K562 (cell line): ENCODE measurements around the gene IGSF3. TPM values are rescaled to one million over a fixed set of nuclear protein-coding genes. Genes with fewer than 3 reads are reported as not detected.

ENCODE experiments used
- ATAC-seq: fragments of 200-7000 bp; cut with Tn5 transposase; 3 replicates; pipeline ENCODE4 v1.9.1; 2020; ENCODE audit warnings: moderate library complexity
- BruUV-seq: library from RNA; stranded (reverse); fragments of 400-500 nt; replicated peaks from 2 replicates; lab custom pipeline; 2021; lab: Mats Ljungman, UMichigan
- CTCF ChIA-PET: fragments of 300-600 bp; formaldehyde crosslinking; extraction: SDS; loops from one replicate; lab custom pipeline; 2021; ENCODE audit warnings: low intra/inter-chr PET ratio; lab: Yijun Ruan, JAX
- POLR2A ChIA-PET: fragments of 300-600, 350-650 bp; sonication (Branson Sonifier 250); formaldehyde crosslinking; extraction: SDS; loops from one replicate; lab custom pipeline; 2021; ENCODE audit warnings: antibody characterized with exemption, inconsistent platforms; lab: Yijun Ruan, JAX
- DNase-seq, 4 experiments: peaks; one replicate each; pipeline versions ENCODE4 v3.0.0 to v3.0.0-alpha.2; 2011 to 2018; ENCODE audit warnings: low spot score in 3 of 4, mixed read lengths in 3 of 4; ENCODE audit errors: extremely low read depth in 1 of 4
- FAIRE-seq: peaks from 2 replicates; lab custom pipeline; 2011; peaks lifted over from hg19 to GRCh38; lab: Jason Lieb, UNC
- H2AFZ ChIP-seq: 2 replicates; pipeline ENCODE4 v1.6.0; 2011; ENCODE audit warnings: low read depth, low read length, control low read depth, inconsistent platforms
- H3K27ac ChIP-seq: fragments of 200-600 bp; 3 replicates; pipeline ENCODE4 v1.8.0; 2011; ENCODE audit warnings: low read depth, mild to moderate bottlenecking, control low read depth, inconsistent platforms, low read length, moderate library complexity, mixed read lengths; ENCODE audit errors: extremely low read depth
- H3K27me3 ChIP-seq, 2 experiments: fragments of 300-600 bp in 1 of 2; 2 replicates in 1 of 2; 3 replicates in 1 of 2; pipeline versions ENCODE4 v1.6.0 to v1.8.0; 2011; ENCODE audit warnings: inconsistent platforms in 2 of 2, low read length in 2 of 2, mild to moderate bottlenecking in 1 of 2, mixed read lengths in 1 of 2, moderate library complexity in 1 of 2; ENCODE audit not compliant: control insufficient read depth in 2 of 2, insufficient read depth in 2 of 2
- H3K36me3 ChIP-seq: fragments of 300-600 bp; 3 replicates; pipeline ENCODE4 v1.8.0; 2011; ENCODE audit warnings: mild to moderate bottlenecking, low read length, inconsistent platforms; ENCODE audit not compliant: control insufficient read depth, insufficient read depth
- H3K4me1 ChIP-seq, 2 experiments: fragments of 200-600 bp in 1 of 2; replicated peaks in 1 of 2; 2 replicates in 1 of 2; 3 replicates in 1 of 2; pipeline versions ENCODE4 v1.5.1 to v1.8.0; 2011; ENCODE audit warnings: inconsistent platforms in 2 of 2, low read length in 2 of 2, mild to moderate bottlenecking in 1 of 2, mixed read lengths in 1 of 2, moderate library complexity in 1 of 2; ENCODE audit not compliant: control insufficient read depth in 2 of 2, insufficient read depth in 2 of 2
- H3K4me2 ChIP-seq: 2 replicates; pipeline ENCODE4 v1.6.1; 2011; ENCODE audit warnings: low read length, control low read depth, inconsistent platforms, mixed read lengths; ENCODE audit not compliant: insufficient read depth
- H3K4me3 ChIP-seq: fragments of 200-600 bp; sonication (generic), shearing (Covaris generic); 2 replicates; pipeline ENCODE4 v1.5.1; 2016; ENCODE audit warnings: control low read depth, inconsistent platforms
- H3K79me2 ChIP-seq: fragments of 200-600 bp; 3 replicates; pipeline ENCODE4 v1.8.0; 2011; ENCODE audit warnings: low read length, inconsistent platforms; ENCODE audit not compliant: control insufficient read depth, insufficient read depth
- H3K9ac ChIP-seq, 2 experiments: 2 replicates each; pipeline versions ENCODE4 v1.6.0 to v1.6.1; 2011; ENCODE audit warnings: low read depth in 2 of 2, low read length in 2 of 2, control low read depth in 1 of 2, inconsistent platforms in 1 of 2, mild to moderate bottlenecking in 1 of 2, mixed read lengths in 1 of 2; ENCODE audit not compliant: insufficient read depth in 1 of 2
- H3K9me1 ChIP-seq: one replicate; pipeline ENCODE4 v1.6.0; 2011; ENCODE audit warnings: inconsistent platforms, mild to moderate bottlenecking, low read length, moderate library complexity; ENCODE audit not compliant: control insufficient read depth, insufficient read depth
- H3K9me3 ChIP-seq: replicated peaks from 2 replicates; pipeline ENCODE4 v1.5.1; 2011; ENCODE audit warnings: low read depth, low read length, inconsistent platforms; ENCODE audit not compliant: control insufficient read depth, insufficient read depth
- H4K20me1 ChIP-seq: replicated peaks from 2 replicates; pipeline ENCODE4 v1.6.1; 2011; ENCODE audit warnings: low read length, inconsistent platforms, mixed read lengths; ENCODE audit not compliant: control insufficient read depth, insufficient read depth
- BCOR ChIP-seq: fragments of 450-650 bp; IDR thresholded peaks from 2 replicates; pipeline ENCODE4 v1.6.1; 2016
- KDM1A ChIP-seq, 2 experiments: fragments of 450-650 bp; IDR thresholded peaks; 2 replicates each; pipeline ENCODE4 v1.6.1; 2016; ENCODE audit warnings: mild to moderate bottlenecking in 2 of 2
- POU5F1 ChIP-seq: fragments of 150-350 bp; IDR thresholded peaks from 2 replicates; pipeline ENCODE4 v1.6.1; 2014; ENCODE audit warnings: borderline replicate concordance, low read length, low read depth, mild to moderate bottlenecking; ENCODE audit not compliant: partially characterized antibody
- RBM25 ChIP-seq: fragments of 200-400 bp; formaldehyde crosslinking; IDR thresholded peaks from 2 replicates; pipeline ENCODE4 v1.6.1; 2018; ENCODE audit warnings: low read length, low read depth, moderate library complexity; ENCODE audit not compliant: severe bottlenecking
- SMARCA5 ChIP-seq: fragments of 450-650 bp; IDR thresholded peaks from 2 replicates; pipeline ENCODE4 v1.6.1; 2016
- ZFP36 ChIP-seq: fragments of 150-350 bp; IDR thresholded peaks from 2 replicates; pipeline ENCODE4 v1.6.1; 2018; ENCODE audit warnings: low read length, low read depth; ENCODE audit not compliant: partially characterized antibody
- ZNF12 ChIP-seq: sonication (generic); formaldehyde crosslinking; IDR thresholded peaks from 2 replicates; pipeline ENCODE4 v1.4.0; 2020; ENCODE audit warnings: mild to moderate bottlenecking, missing genetic modification reagents
- ZNF436 ChIP-seq: fragments of 250-450, 450-650 bp; sonication (Bioruptor Pico); formaldehyde crosslinking; IDR thresholded peaks from 2 replicates; pipeline ENCODE4 v1.7.0; 2020; ENCODE audit warnings: mild to moderate bottlenecking
- WGBS: fragments of 100-300 bp; shearing (Covaris generic); methylation state at CpG from one replicate; pipeline ENCODE4 v1.1.6; 2016; ENCODE audit warnings: low coverage, mixed read lengths; ENCODE audit not compliant: insufficient coverage; ENCODE audit errors: missing lambda C conversion rate; 5-methylcytosine and 5-hydroxymethylcytosine counted together
- in situ Hi-C: fragments of 300-500 bp; cut with MboI; formaldehyde crosslinking; loops from 4 replicates; pipeline ENCODE4 v1.15.0; 2018; ENCODE audit warnings: inconsistent platforms, mixed read lengths
- intact Hi-C: fragments of 100-400 bp; cut with micrococcal nuclease; formaldehyde crosslinking; loops from 2 replicates; pipeline ENCODE4 v1.14.2; 2022
- polyA plus RNA-seq, 8 experiments: library from polyadenylated mRNA; depleted of rRNA in 4 of 8; stranded (reverse) in 5 of 8; unstranded in 3 of 8; fragments of >200 nt; fragmentation: Nextera tagmentation in 2 of 8; fragmentation: Illumina TruSeq in 1 of 8; extraction: Ambion mirVana in 2 of 8; extraction: Trizol in 1 of 8; gene quantifications; 2 replicates each; pipeline versions ENCODE4 v1.2.1 to v1.2.3, GENCODE V29; 2011 to 2014; ENCODE audit warnings: inconsistent platforms in 1 of 8, missing spikeins in 1 of 8
- total RNA-seq, 7 experiments: library from RNA; depleted of rRNA in 6 of 7; stranded (reverse); fragments of >200 nt in 6 of 7; fragmentation: Illumina TruSeq in 2 of 7; extraction: Trizol in 2 of 7; gene quantifications; 2 replicates each; pipeline versions ENCODE4 v1.2.1 to v1.2.3, GENCODE V29; 2011 to 2021; ENCODE audit warnings: low replicate concordance in 1 of 7
- TF ChIP-seq, protein P1 (sequence below): fragments of 200-800 bp; sonication (Bioruptor generic); IDR thresholded peaks from 2 replicates; pipeline ENCODE4 v1.6.1; 2017; ENCODE audit warnings: missing genetic modification characterization, missing compliant biosample characterization

IGSF3 gene
- total and polyA plus RNA-seq, 9 of the 15 experiments (the other 6 are each of a cell fraction or from before 2014, with no cell fraction given), result 1.1 to 15.0 (median 8.3) TPM

DNA sequence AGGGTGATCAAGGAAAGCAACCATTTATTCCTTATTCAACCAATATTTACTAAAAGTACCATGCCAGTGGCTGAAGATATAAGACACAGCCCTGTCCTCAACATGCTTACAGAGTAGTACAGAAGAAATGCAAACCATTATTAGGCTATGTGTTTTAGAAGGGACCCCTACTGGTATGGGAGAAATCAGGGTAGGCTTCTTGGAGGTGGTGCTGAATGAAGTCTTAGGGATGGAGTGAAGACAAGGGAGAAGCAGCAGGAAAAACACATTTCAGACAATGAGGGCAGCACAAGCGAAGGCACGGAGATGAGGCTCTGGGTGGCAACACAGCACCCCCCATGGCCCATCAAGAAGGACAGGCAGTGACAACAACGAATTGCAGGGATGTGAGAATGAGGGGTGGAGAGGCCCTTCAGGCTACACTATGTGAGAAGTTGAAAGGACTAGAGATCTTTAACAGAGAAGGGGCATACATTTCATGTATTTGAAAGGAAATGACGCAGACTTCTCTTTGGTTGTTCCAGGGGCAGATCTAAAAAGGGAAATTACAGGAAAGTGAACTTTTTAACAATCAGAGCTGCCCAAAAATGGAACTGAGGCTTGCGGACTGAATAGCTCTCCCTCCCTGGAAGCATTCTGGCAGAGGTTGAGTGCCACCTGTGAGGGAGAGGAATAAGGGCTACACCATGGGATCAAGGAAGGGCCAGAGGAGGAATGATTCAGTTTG, 79.9 kb downstream of the IGSF3 start:
- H3K27me3 ChIP-seq, result no peaks in the 10 kb centered on the region
- H3K36me3 ChIP-seq, result peaks cover 7% of the 10 kb centered on the region; the same call in 2 of the 3 replicates
- no peak for DNase-seq
- no peaks in the 10 kb centered on the region for H4K20me1 ChIP-seq
- ATAC-seq, result no peak
- peaks cover 0 to 6% of the 10 kb centered on the region in 2 experiments; a peak in 1 of 5 replicates for H3K4me1 ChIP-seq
- FAIRE-seq, result no peak
- no peak overlapping the region for H3K4me2 ChIP-seq
- H3K27ac ChIP-seq, result no peak overlapping the region
- H3K9ac ChIP-seq, result no peak overlapping the region
- H2AFZ ChIP-seq, result no peak overlapping the region
- in situ Hi-C loops, result no loop called here
- intact Hi-C loops, result no loop called here
- POLR2A ChIA-PET, result no interaction called here
- H3K9me1 ChIP-seq, result no peaks in the 10 kb centered on the region
- CTCF ChIA-PET, result no interaction called here
- no peaks in the 10 kb centered on the region for H3K9me3 ChIP-seq
- 80% methylated on average over 5 of the region's 5 CpGs for WGBS
- H3K4me3 ChIP-seq, result no peak overlapping the region
- TF ChIP-seq SMARCA5 (peak; percentile 87), RBM25 (peak; percentile 83), ZFP36 (peak; percentile 99), KDM1A (IDR thresholded peaks at IDR 0.05) (peak in 1 of 2 experiments; percentile 49; a peak in 1 of 4 replicates), ZNF436 (CRISPR knock-in tag) (peak; percentile 59; the same call in 1 of the 2 replicates), BCOR (peak; percentile 76), POU5F1 (no peak), ZNF12 (CRISPR knock-in tag) (no peak)
- TF ChIP-seq, protein P1, sequence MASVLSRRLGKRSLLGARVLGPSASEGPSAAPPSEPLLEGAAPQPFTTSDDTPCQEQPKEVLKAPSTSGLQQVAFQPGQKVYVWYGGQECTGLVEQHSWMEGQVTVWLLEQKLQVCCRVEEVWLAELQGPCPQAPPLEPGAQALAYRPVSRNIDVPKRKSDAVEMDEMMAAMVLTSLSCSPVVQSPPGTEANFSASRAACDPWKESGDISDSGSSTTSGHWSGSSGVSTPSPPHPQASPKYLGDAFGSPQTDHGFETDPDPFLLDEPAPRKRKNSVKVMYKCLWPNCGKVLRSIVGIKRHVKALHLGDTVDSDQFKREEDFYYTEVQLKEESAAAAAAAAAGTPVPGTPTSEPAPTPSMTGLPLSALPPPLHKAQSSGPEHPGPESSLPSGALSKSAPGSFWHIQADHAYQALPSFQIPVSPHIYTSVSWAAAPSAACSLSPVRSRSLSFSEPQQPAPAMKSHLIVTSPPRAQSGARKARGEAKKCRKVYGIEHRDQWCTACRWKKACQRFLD, result no peak
- BruUV-seq, result no TSS peak
- H3K79me2 ChIP-seq, result no peaks in the 10 kb centered on the region
